IMR-90 (cell line): Measurements from ENCODE around the gene TBC1D9B. TPM values are rescaled to one million over a fixed set of nuclear protein-coding genes. Genes with fewer than 3 reads are reported as not detected.

Experiments
- ATAC-seq: fragments of 200-7000 bp; cut with Tn5 transposase; 2 replicates; pipeline ENCODE4 v1.9.1; 2020; ENCODE audit warnings: low read depth, mild to moderate bottlenecking, moderate library complexity
- BruUV-seq: library from RNA; stranded (reverse); fragments of 400-500 nt; replicated peaks from 2 replicates; lab custom pipeline; 2021; lab: Mats Ljungman, UMichigan
- CTCF ChIA-PET: fragments of 300-600 bp; formaldehyde crosslinking; extraction: SDS; loops from one replicate; lab custom pipeline; 2021; ENCODE audit warnings: antibody characterized with exemption; lab: Yijun Ruan, JAX
- POLR2A ChIA-PET: fragments of 300-600 bp; sonication (Branson Sonifier 250); formaldehyde crosslinking; loops from one replicate; lab custom pipeline; 2022; ENCODE audit warnings: antibody characterized with exemption; ENCODE audit not compliant: unreplicated experiment; lab: Charles Lee
- DNase-seq: peaks from one replicate; pipeline ENCODE4 v3.0.0; 2013
- H2AFZ ChIP-seq: replicated peaks from 2 replicates; pipeline ENCODE3; 2013; ENCODE audit warnings: low read length, mild to moderate bottlenecking; ENCODE audit not compliant: poor library complexity
- H2AK5ac ChIP-seq: 2 replicates; pipeline ENCODE4 v1.6.1; 2013; ENCODE audit warnings: low read depth, low read length, inconsistent platforms
- H2AK9ac ChIP-seq: replicated peaks from 2 replicates; pipeline ENCODE3; 2013; ENCODE audit warnings: mild to moderate bottlenecking, low read depth, low read length, moderate library complexity; ENCODE audit not compliant: poor library complexity
- H2BK120ac ChIP-seq: 2 replicates; pipeline ENCODE4 v1.6.1; 2013; ENCODE audit warnings: low read depth, low read length, inconsistent platforms
- H2BK15ac ChIP-seq: 3 replicates; pipeline ENCODE4 v1.6.1; 2013; ENCODE audit warnings: low read depth, low read length, inconsistent platforms
- H2BK20ac ChIP-seq: 2 replicates; pipeline ENCODE4 v1.6.1; 2013; ENCODE audit warnings: low read depth, mild to moderate bottlenecking, inconsistent platforms, low read length, moderate library complexity
- H2BK5ac ChIP-seq: 2 replicates; pipeline ENCODE4 v1.6.1; 2013; ENCODE audit warnings: mild to moderate bottlenecking, low read depth, low read length, inconsistent platforms; ENCODE audit not compliant: poor library complexity, severe bottlenecking
- H3K14ac ChIP-seq: replicated peaks from 2 replicates; pipeline ENCODE4 v1.6.1; 2013; ENCODE audit warnings: low read depth, low read length, inconsistent platforms
- H3K18ac ChIP-seq: 2 replicates; pipeline ENCODE4 v1.6.1; 2013; ENCODE audit warnings: low read depth, low read length, control low read depth
- H3K23ac ChIP-seq: 2 replicates; pipeline ENCODE4 v1.6.1; 2013; ENCODE audit warnings: low read depth, low read length, inconsistent platforms
- H3K27ac ChIP-seq: 2 replicates; pipeline ENCODE4 v1.5.1; 2013; ENCODE audit warnings: mild to moderate bottlenecking, control low read depth, low read length; ENCODE audit not compliant: insufficient read depth
- H3K27me3 ChIP-seq: 2 replicates; pipeline ENCODE4 v1.6.1; 2013; ENCODE audit warnings: low read length; ENCODE audit not compliant: control insufficient read depth, insufficient read depth
- H3K36me3 ChIP-seq: 2 replicates; pipeline ENCODE4 v1.6.1; 2013; ENCODE audit warnings: low read length, mixed read lengths; ENCODE audit not compliant: control insufficient read depth, insufficient read depth
- H3K4ac ChIP-seq: 2 replicates; pipeline ENCODE4 v1.6.1; 2013; ENCODE audit warnings: low read depth, low read length, inconsistent platforms
- H3K4me1 ChIP-seq: 2 replicates; pipeline ENCODE4 v1.6.1; 2013; ENCODE audit warnings: low read length, mixed read lengths; ENCODE audit not compliant: control insufficient read depth, insufficient read depth
- H3K4me2 ChIP-seq: 2 replicates; pipeline ENCODE4 v1.6.1; 2013; ENCODE audit warnings: low read depth, mild to moderate bottlenecking, control low read depth, low read length, moderate library complexity
- H3K4me3 ChIP-seq: 2 replicates; pipeline ENCODE4 v1.5.1; 2013; ENCODE audit warnings: low read depth, mild to moderate bottlenecking, control low read depth, low read length, moderate library complexity; ENCODE audit not compliant: insufficient read depth
- H3K56ac ChIP-seq: 2 replicates; pipeline ENCODE4 v1.6.1; 2013; ENCODE audit warnings: low read length, inconsistent platforms; ENCODE audit not compliant: insufficient read depth; ENCODE audit errors: extremely low read depth
- H3K79me1 ChIP-seq, 2 experiments: 2 replicates each; pipeline ENCODE4 v1.6.1; 2013; ENCODE audit warnings: low read length in 2 of 2, inconsistent platforms in 1 of 2, low read depth in 1 of 2
- H3K9ac ChIP-seq: 2 replicates; pipeline ENCODE4 v1.6.1; 2013; ENCODE audit warnings: low read depth, low read length, control low read depth
- H3K9me1 ChIP-seq: 2 replicates; pipeline ENCODE4 v1.6.1; 2013; ENCODE audit warnings: low read length, inconsistent platforms; ENCODE audit not compliant: insufficient read depth
- H3K9me3 ChIP-seq: 2 replicates; pipeline ENCODE4 v1.6.1; 2013; ENCODE audit warnings: low read length; ENCODE audit not compliant: control insufficient read depth, insufficient read depth
- H4K20me1 ChIP-seq: 2 replicates; pipeline ENCODE4 v1.6.1; 2013; ENCODE audit warnings: low read length, inconsistent platforms; ENCODE audit not compliant: insufficient read depth
- H4K5ac ChIP-seq: 2 replicates; pipeline ENCODE4 v1.6.1; 2013; ENCODE audit warnings: mild to moderate bottlenecking, low read depth, low read length, control low read depth
- H4K8ac ChIP-seq, 2 experiments: 2 replicates each; pipeline ENCODE4 v1.6.1; 2013; ENCODE audit warnings: low read depth in 2 of 2, low read length in 2 of 2, control low read depth in 1 of 2, inconsistent platforms in 1 of 2
- H4K91ac ChIP-seq: 2 replicates; pipeline ENCODE4 v1.6.1; 2013; ENCODE audit warnings: low read depth, low read length, inconsistent platforms; ENCODE audit not compliant: insufficient read depth
- BHLHE40 ChIP-seq: fragments of 150-350 bp; IDR thresholded peaks from 2 replicates; pipeline ENCODE4 v1.6.1; 2016; ENCODE audit warnings: mild to moderate bottlenecking, low read depth, low read length
- CEBPB ChIP-seq: IDR thresholded peaks from 2 replicates; pipeline ENCODE4 v1.6.1; 2012; ENCODE audit warnings: low read depth, low read length, improper control_type of control experiment
- CHD1 ChIP-seq: IDR thresholded peaks from 2 replicates; pipeline ENCODE4 v1.6.1; 2012; ENCODE audit warnings: low read depth, low read length, improper control_type of control experiment
- CTCF ChIP-seq: conservative IDR thresholded peaks from 2 replicates; pipeline ENCODE4 v1.5.1; 2012; ENCODE audit warnings: mild to moderate bottlenecking, low read depth, low read length, improper control_type of control experiment
- ELK1 ChIP-seq: fragments of 150-350 bp; IDR thresholded peaks from 2 replicates; pipeline ENCODE4 v1.6.1; 2016; ENCODE audit warnings: low read depth, mild to moderate bottlenecking, low read length, moderate library complexity, borderline replicate concordance
- FOS ChIP-seq: fragments of 150-350 bp; IDR thresholded peaks from 2 replicates; pipeline ENCODE4 v1.6.1; 2016; ENCODE audit warnings: low read depth, low read length
- MAFK ChIP-seq: IDR thresholded peaks from 2 replicates; pipeline ENCODE4 v1.6.1; 2012; ENCODE audit warnings: low read depth, low read length, improper control_type of control experiment
- MXI1 ChIP-seq: IDR thresholded peaks from 2 replicates; pipeline ENCODE4 v1.6.1; 2012; ENCODE audit warnings: low read depth, mild to moderate bottlenecking, low read length, moderate library complexity, borderline replicate concordance
- NFE2L2 ChIP-seq: fragments of 150-350 bp; IDR thresholded peaks from 2 replicates; pipeline ENCODE4 v1.6.1; 2016; ENCODE audit warnings: low read depth, mild to moderate bottlenecking, low read length
- POLR2A ChIP-seq: IDR thresholded peaks from 2 replicates; pipeline ENCODE4 v1.6.1; 2012; ENCODE audit warnings: mild to moderate bottlenecking, low read depth, low read length
- RAD21 ChIP-seq: IDR thresholded peaks from 2 replicates; pipeline ENCODE4 v1.6.1; 2012; ENCODE audit warnings: low read length, improper control_type of control experiment
- RCOR1 ChIP-seq: IDR thresholded peaks from 2 replicates; pipeline ENCODE4 v1.6.1; 2012; ENCODE audit warnings: mild to moderate bottlenecking, low read length, improper control_type of control experiment; ENCODE audit not compliant: insufficient replicate concordance
- RFX5 ChIP-seq: IDR thresholded peaks from 2 replicates; pipeline ENCODE4 v1.8.0; 2012; ENCODE audit warnings: low read depth, mild to moderate bottlenecking, low read length, moderate library complexity
- SMC3 ChIP-seq: fragments of 150-350 bp; IDR thresholded peaks from 2 replicates; pipeline ENCODE4 v1.6.1; 2016; ENCODE audit warnings: low read depth, mild to moderate bottlenecking, antibody characterized with exemption, low read length, moderate library complexity
- USF2 ChIP-seq: fragments of 150-350 bp; IDR thresholded peaks from 2 replicates; pipeline ENCODE4 v1.6.1; 2017; ENCODE audit warnings: mild to moderate bottlenecking, antibody characterized with exemption, low read length, low read depth
- WGBS, 2 experiments: methylation state at CpG; one replicate each; pipeline versions ENCODE4 v1.1.5 to v1.1.7; 2013; ENCODE audit warnings: missing lambda C conversion rate in 2 of 2; ENCODE audit not compliant: insufficient read length in 1 of 2; ENCODE audit errors: extremely low coverage in 2 of 2; 5-methylcytosine and 5-hydroxymethylcytosine counted together
- dilution Hi-C: fragments of 300-500 bp; cut with HindIII; formaldehyde crosslinking; loops from one replicate; pipeline ENCODE4 v1.14.3; 2018; ENCODE audit warnings: low sequenced_read_pairs; ENCODE audit not compliant: unreplicated experiment
- in situ Hi-C: fragments of 300-500 bp; cut with MboI; formaldehyde crosslinking; loops from 3 replicates; pipeline ENCODE4 v1.14.3; 2019; ENCODE audit warnings: low sequenced_read_pairs, inconsistent platforms, mixed read lengths
- intact Hi-C: fragments of 100-400 bp; cut with micrococcal nuclease; formaldehyde crosslinking; loops from 2 replicates; pipeline ENCODE4 v1.10.0; 2022
- polyA plus RNA-seq, 3 experiments: library from polyadenylated mRNA; depleted of rRNA; stranded (reverse); fragments of >200 nt; gene quantifications; 2 replicates each; pipeline ENCODE4 v1.2.3, GENCODE V29; 2012; ENCODE audit warnings: low replicate concordance in 1 of 3
- total RNA-seq: library from RNA; depleted of rRNA; stranded (reverse); fragments of >200 nt; gene quantifications from 2 replicates; pipeline ENCODE4 v1.2.3, GENCODE V29; 2012

Gene TBC1D9B
- total and polyA plus RNA-seq, 2 of the 4 experiments (the other 2 are of a cell fraction): 58.6 to 78.1 TPM

- Histone ChIP-seq H3K9me3 (no peaks in the 10 kb centered on the region), H2BK5ac (no peak overlapping the region), H2BK120ac (no peak overlapping the region), H4K8ac (no peak overlapping the region; a peak in 1 of 4 replicates), H3K36me3 (no peaks in the 10 kb centered on the region), H3K4ac (no peak overlapping the region), H2AK5ac (no peak overlapping the region), H3K27ac (no peak overlapping the region), H2BK15ac (no peak overlapping the region), H2BK20ac (no peak overlapping the region), H3K56ac (no peak overlapping the region), H3K18ac (no peak overlapping the region), H2AFZ (peak overlapping the region; percentile 4), H3K9ac (no peak overlapping the region), H4K20me1 (no peaks in the 10 kb centered on the region), H2AK9ac (peak overlapping the region; percentile 25), H3K79me1 (no peaks in the 10 kb centered on the region), H3K27me3 (peaks cover 3% of the 10 kb centered on the region; the same call in 1 of the 2 replicates), H3K14ac (no peak overlapping the region), H4K91ac (no peak overlapping the region), H3K4me1 (peaks cover 7% of the 10 kb centered on the region), H3K4me2 (no peak overlapping the region), H3K9me1 (peaks cover 5% of the 10 kb centered on the region), H4K5ac (no peak overlapping the region), H3K4me3 (no peak overlapping the region), H3K23ac (no peak overlapping the region)
- DNase-seq (no peak), ATAC-seq (no peak)
- ChIA-PET POLR2A (interaction anchor here (0.5 kb wide), 1 partner anchor 568 kb away, joined by 9 read pairs; the partner anchor contains the start of gene ADAMTS2), CTCF (no interaction called here)
- in situ Hi-C loops: no loop called here
- BruUV-seq: no TSS peak
- dilution Hi-C loops: no loop called here
- WGBS, 2 experiments: no CpG with 5 or more reads among the region's 9 CpGs
- intact Hi-C loops: no loop called here
- TF ChIP-seq CEBPB (no peak), RCOR1 (no peak), NFE2L2 (no peak), CTCF (no peak), MAFK (no peak), SMC3 (no peak), MXI1 (no peak), FOS (no peak), POLR2A (no peak), RAD21 (no peak), CHD1 (no peak), USF2 (no peak), RFX5 (no peak), BHLHE40 (no peak), ELK1 (no peak)
These were observed 5.8 kb upstream of the TBC1D9B start for GRCh38 chr5:179913461-179913860.
